Ishikawa (cell line): ENCODE results near the gene TIAM1.

ENCODE experiments used
- CEBPB ChIP-seq: IDR thresholded peaks from 2 replicates; pipeline ENCODE4 v1.6.1; 2012
- CREB1 ChIP-seq: IDR thresholded peaks from 2 replicates; pipeline ENCODE4 v1.6.1; 2012; ENCODE audit warnings: low read depth
- EGR1 ChIP-seq: IDR thresholded peaks from 2 replicates; pipeline ENCODE4 v1.6.1; 2012
- EP300 ChIP-seq: IDR thresholded peaks from 2 replicates; pipeline ENCODE4 v1.6.1; 2012; ENCODE audit warnings: borderline replicate concordance
- FOXM1 ChIP-seq: IDR thresholded peaks from 2 replicates; pipeline ENCODE4 v1.6.1; 2012; ENCODE audit warnings: low read depth, borderline replicate concordance
- NFIC ChIP-seq: IDR thresholded peaks from 2 replicates; pipeline ENCODE4 v1.6.1; 2012
- RAD21 ChIP-seq: IDR thresholded peaks from 2 replicates; pipeline ENCODE4 v1.6.1; 2012; ENCODE audit warnings: low read depth
- TAF1 ChIP-seq: IDR thresholded peaks from 2 replicates; pipeline ENCODE4 v1.6.1; 2012; ENCODE audit warnings: low read depth, mild to moderate bottlenecking
- TCF12 ChIP-seq: IDR thresholded peaks from 2 replicates; pipeline ENCODE4 v1.6.1; 2012; ENCODE audit warnings: low read depth
- TEAD4 ChIP-seq: IDR thresholded peaks from 2 replicates; pipeline ENCODE4 v1.6.1; 2012
- YY1 ChIP-seq: IDR thresholded peaks from 2 replicates; pipeline ENCODE4 v1.6.1; 2012; ENCODE audit warnings: low read depth
- ZBTB7A ChIP-seq: IDR thresholded peaks from 2 replicates; pipeline ENCODE4 v1.6.1; 2012; ENCODE audit warnings: low read depth
- TF ChIP-seq, protein P1 (sequence below): IDR thresholded peaks from 2 replicates; pipeline ENCODE4 v1.6.1; 2012
- TF ChIP-seq, protein P2 (sequence below): IDR thresholded peaks from 2 replicates; pipeline ENCODE4 v1.6.1; 2012; ENCODE audit warnings: low read depth, mild to moderate bottlenecking
- TF ChIP-seq, protein P3 (sequence below): IDR thresholded peaks from 2 replicates; pipeline ENCODE4 v1.6.1; 2012

The TIAM1 gene

DNA sequence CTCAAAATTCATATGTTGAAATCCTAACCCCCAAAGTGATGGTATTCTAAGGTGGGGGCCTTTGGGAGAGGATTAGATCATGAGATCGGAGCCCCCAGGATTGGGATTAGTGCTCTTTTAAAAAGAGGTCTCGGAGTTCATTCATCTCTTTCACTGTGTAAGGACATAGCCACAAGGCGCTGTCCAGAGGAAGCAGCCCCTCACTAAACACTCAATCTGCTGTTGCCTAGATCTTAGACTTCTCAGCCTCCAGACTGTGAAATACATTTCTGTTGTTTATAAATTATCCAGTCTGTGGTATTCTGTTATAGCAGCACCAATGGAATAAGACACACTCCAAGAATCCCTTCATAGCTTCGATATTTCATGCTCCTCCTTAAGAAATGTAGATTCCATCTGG is 12.4 kb upstream of the TIAM1 start:
- TF ChIP-seq RAD21 (no peak), EP300 (no peak), FOXM1 (no peak), TEAD4 (no peak), YY1 (no peak), NFIC (no peak), TCF12 (no peak), CEBPB (no peak)
- TF ChIP-seq, protein P1, sequence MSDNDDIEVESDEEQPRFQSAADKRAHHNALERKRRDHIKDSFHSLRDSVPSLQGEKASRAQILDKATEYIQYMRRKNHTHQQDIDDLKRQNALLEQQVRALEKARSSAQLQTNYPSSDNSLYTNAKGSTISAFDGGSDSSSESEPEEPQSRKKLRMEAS: no peak
- TF ChIP-seq, protein P2, sequence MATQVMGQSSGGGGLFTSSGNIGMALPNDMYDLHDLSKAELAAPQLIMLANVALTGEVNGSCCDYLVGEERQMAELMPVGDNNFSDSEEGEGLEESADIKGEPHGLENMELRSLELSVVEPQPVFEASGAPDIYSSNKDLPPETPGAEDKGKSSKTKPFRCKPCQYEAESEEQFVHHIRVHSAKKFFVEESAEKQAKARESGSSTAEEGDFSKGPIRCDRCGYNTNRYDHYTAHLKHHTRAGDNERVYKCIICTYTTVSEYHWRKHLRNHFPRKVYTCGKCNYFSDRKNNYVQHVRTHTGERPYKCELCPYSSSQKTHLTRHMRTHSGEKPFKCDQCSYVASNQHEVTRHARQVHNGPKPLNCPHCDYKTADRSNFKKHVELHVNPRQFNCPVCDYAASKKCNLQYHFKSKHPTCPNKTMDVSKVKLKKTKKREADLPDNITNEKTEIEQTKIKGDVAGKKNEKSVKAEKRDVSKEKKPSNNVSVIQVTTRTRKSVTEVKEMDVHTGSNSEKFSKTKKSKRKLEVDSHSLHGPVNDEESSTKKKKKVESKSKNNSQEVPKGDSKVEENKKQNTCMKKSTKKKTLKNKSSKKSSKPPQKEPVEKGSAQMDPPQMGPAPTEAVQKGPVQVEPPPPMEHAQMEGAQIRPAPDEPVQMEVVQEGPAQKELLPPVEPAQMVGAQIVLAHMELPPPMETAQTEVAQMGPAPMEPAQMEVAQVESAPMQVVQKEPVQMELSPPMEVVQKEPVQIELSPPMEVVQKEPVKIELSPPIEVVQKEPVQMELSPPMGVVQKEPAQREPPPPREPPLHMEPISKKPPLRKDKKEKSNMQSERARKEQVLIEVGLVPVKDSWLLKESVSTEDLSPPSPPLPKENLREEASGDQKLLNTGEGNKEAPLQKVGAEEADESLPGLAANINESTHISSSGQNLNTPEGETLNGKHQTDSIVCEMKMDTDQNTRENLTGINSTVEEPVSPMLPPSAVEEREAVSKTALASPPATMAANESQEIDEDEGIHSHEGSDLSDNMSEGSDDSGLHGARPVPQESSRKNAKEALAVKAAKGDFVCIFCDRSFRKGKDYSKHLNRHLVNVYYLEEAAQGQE: no peak

DNA sequence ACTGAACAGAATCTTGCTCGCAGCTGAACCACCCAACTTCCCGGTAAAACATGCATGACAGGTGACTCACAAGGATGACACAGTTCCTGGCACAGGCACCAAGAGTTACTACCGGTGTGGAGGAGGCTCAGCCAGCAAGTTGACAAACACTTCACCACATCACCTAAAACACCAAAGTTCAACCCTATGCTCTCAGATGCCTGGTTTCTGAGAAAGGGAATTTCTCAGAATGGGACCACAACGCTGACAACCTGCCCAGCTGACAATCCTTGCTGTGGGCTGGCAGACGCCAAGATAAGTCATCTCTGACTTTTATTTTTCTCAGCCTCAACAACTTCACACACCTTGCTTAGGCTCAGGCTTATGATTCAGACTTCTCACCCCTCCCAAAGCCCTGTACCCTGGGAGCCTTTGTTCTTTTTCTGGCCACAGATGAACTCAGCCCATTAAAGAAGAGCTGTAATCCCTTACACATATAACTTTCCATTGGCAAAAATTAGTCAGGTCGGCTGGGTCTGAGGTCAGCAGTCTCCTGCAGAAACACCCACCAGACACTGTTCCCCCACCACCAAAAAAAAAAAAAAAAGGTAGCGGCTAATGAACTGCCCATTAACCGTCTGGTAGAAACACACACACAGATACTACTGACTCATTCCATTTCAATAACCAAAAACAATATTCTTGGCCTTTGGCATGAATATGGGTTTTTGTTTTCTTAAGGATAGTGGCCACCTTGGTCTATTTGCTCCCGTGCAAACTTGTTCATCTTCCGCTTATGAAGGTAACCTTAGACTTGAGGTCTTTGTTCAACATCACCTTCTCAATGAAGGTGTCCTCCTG is 10.8 kb upstream of the TIAM1 start:
- TF ChIP-seq, protein P1: no peak
- TF ChIP-seq EGR1 (no peak), CREB1 (no peak), ZBTB7A (no peak), NFIC (peak; percentile 41), CEBPB (no peak), TEAD4 (no peak), EP300 (peak; percentile 52; the same call in 1 of the 2 replicates), FOXM1 (no peak), RAD21 (no peak), TCF12 (peak; percentile 58; the same call in 1 of the 2 replicates)
- TF ChIP-seq, protein P2: no peak
- TF ChIP-seq, protein P3, sequence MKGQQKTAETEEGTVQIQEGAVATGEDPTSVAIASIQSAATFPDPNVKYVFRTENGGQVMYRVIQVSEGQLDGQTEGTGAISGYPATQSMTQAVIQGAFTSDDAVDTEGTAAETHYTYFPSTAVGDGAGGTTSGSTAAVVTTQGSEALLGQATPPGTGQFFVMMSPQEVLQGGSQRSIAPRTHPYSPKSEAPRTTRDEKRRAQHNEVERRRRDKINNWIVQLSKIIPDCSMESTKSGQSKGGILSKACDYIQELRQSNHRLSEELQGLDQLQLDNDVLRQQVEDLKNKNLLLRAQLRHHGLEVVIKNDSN: no peak

DNA sequence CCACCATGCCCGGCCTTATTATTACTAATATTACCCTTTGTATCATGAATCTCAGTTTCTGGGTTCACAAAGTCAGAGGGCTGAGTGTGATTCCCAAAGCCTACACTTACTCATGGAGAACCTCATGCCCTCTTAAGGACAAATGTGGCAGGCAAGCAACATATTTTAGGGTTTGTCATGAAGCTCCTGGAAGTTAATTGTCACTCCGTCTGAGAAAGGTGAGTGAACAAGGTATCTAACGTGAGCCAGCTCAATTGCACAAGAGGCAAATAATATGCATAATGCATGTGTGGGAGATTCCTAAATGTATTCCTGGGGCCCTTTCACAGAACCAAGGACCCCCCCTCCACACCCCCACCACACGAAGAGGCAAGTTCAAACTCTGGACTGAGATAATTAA is 10.1 kb upstream of the TIAM1 start:
- TF ChIP-seq, protein P2: no peak
- TF ChIP-seq ZBTB7A (no peak), YY1 (no peak), TEAD4 (no peak), CEBPB (peak; percentile 44; the same call in 1 of the 2 replicates)
- TF ChIP-seq, protein P1: no peak

DNA sequence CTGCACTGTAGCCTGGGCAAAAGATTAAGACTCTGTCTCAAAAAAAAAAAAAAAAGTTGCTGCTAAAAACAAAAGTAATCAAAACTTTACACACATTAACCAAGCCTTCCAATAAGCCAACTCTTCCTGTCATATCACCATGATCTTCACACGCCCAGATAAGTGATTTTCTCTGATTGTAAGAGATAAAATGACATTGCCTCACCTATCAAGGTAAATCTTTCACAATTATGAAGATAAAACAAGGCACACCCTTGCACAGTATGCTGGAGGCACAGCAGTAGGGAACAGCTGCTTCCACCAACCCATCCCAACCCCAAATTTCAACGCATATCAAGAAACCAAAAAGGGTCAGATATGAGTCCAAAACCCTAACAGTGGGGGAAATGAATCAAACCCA is 8.8 kb upstream of the TIAM1 start:
- TF ChIP-seq CEBPB (no peak), CREB1 (no peak), YY1 (no peak), TEAD4 (no peak), NFIC (no peak), TAF1 (no peak), ZBTB7A (no peak), EGR1 (no peak), TCF12 (no peak), FOXM1 (no peak), RAD21 (no peak), EP300 (no peak)
- TF ChIP-seq, protein P3: no peak
- TF ChIP-seq, protein P1: no peak
- TF ChIP-seq, protein P2: no peak
